Germinal center (tissue), 1 donor: ENCODE measurements around the gene ZNF764.
"Not testable (repeated sequence)": the region's sequence is repeated elsewhere in the genome, so short reads cannot be mapped to it uniquely, and the experiment has no call there.

Experiments
- DNase-seq: peaks from one replicate; pipeline ENCODE4 v3.0.0; 2012; ENCODE audit warnings: mixed read lengths, low spot score

The ZNF764 gene

DNA sequence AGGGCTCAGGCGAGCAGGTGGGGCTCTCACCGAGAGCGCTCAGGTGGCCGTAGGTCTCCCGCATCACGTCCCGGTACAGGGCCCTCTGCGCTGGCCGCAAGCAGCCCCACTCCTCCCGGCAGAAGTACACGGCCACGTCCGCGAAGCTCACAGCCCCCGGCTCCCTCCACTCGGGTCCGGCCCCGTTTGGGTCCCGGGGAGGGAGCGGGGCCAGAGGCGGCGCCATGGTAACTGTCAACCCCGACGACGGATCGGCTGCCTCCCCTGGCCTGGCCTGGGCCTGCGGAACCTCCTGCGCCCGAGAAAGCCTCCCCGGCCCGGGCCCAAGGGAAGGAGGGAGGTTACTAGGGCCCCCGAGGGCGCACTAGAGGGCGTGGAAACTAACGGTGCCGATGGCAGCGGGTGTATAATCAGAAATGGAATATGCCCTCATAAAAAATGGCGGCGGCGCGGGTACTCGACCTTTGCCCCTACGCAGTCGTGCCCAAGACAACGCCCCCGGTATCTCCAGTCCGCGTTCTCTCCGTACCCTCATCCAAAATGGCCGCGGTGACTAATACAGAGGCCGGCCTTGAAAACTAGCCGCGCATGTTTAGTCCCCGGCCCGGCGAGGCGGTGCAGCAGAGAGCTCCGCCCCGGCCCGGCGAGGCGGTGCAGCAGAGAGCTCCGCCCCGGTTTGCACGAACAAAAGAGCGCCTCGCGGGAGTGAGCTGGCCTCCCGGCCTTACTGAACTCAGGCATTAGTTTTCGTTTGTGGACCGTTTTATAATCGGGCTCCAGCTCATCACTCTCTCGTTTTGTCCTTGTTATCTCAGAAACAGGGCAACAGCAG, at the start of gene ZNF764:
Gene ZNF764 (minus strand): TSS at position 418 of the 832 bp plus-strand sequence. CDS start 192 bp downstream, at position 226.
- peak; percentile 93 for DNase-seq

- no peak for DNase-seq
Observed at GRCh38 chr16:30606004-30606403, 47.8 kb upstream of the ZNF764 start.

DNA sequence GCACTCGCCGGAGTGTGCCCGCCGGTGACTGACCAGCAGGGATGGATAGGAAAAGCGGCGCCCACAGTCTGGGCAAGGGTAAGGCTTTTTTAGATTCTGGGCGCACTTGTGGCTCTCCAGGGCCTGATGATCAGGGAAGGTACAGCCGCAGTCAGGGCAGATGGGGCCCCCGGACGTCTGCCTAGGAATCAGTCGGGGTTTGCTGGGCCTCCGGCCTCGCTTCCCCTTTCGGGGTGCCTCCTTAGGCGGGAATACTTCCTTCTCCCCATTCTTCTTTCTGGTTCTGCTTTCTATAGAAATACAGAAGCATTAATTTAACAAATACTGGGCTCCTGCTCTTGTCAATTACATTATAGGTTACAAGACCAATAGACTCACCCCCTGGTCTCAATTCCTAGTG, 47.0 kb upstream of the ZNF764 start:
- DNase-seq = no peak

- no peak for DNase-seq
Observed at GRCh38 chr16:30604316-30604947, 46.3 kb upstream of the ZNF764 start.

GRCh38 chr16:30603945-30604315, 45.8 kb upstream of the ZNF764 start:
- no peak for DNase-seq

DNA sequence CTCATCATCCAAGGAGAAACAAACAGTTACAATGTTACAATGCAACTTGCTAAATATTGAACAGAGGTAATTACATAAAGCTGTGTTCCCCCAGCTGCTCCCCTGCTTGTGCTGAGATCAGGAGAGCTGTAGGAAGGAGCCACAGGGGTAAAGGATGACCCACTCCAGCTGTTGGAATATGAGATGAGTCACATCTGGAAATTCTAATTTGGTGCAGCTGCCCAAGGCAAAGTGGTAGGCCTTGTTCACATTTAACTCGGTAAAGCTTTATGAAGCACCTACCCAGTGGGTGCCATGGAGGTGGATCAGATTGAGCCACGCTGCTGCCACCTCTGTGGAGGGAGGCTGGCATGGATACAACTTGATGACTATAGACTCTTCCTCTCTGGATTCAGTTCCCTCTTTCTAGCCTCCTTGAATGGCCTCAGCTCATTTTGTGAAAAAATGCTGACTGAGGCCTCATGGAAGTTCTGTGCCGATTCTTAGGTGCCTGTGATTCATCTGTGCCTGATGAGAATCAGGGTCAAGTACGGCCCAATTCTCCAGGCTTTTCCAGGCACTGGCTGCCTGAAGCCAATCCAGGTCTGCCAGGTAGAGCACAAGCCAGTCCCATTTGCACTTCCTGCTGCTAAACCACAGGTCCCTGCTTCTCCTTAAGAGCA, 44.6 kb upstream of the ZNF764 start:
- no peak for DNase-seq

- DNase-seq = no peak
Observed at GRCh38 chr16:30601966-30602365, 43.8 kb upstream of the ZNF764 start.

DNA sequence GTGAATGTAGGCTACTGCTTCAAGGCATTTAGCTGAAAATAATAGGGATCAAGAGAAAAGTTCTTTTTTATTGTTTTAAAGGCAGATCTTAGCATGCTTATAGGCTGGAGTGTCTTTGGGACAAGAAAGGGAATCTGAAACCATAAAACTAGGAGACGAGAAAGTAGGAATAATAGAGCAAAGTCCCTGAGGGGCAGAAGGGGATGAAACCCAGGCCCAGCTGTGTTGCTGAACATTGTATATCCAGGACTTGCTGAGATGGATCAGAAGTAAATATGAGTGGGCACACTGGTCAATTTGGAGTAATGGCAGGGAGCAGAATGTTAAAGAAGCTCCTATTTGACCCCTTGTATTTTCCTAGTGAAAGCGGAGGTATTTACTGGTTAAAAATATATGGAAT, 42.8 kb upstream of the ZNF764 start:
- DNase-seq = no peak

GRCh38 chr16:30600215-30600614, 42.0 kb upstream of the ZNF764 start:
- DNase-seq = no peak

- DNase-seq = no peak
Observed at GRCh38 chr16:30592871-30593270, 34.7 kb upstream of the ZNF764 start.

GRCh38 chr16:30590869-30591268, 32.7 kb upstream of the ZNF764 start:
- not testable (repeated sequence) for DNase-seq

GRCh38 chr16:30589582-30589981, 31.4 kb upstream of the ZNF764 start:
- DNase-seq = not testable (repeated sequence)

DNA sequence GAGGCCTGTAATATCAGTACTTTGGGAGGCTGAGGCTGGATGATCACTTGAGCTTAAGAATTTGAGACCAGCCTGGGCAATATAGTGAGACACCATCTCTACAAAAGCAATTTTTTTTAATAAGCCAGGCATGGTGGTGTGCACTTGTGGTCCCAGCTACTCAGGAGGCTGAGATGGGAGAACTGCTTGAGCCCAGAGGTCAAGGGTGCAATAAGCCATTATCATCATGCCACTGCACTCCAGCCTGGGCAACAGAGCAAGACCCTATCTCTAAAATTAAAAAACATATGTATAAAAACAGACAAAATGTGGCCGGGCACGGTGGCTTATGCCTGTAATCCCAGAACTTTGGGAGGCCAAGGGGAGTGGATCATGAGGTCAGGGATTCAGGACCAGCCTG, 30.5 kb upstream of the ZNF764 start:
- DNase-seq = no peak

GRCh38 chr16:30585400-30586191, 27.4 kb upstream of the ZNF764 start, which contains the start of gene ZNF785:
Gene ZNF785, minus strand, starts transcription at chr16:30585697. Its CDS starts 86 bp downstream, at chr16:30585611.
- peak; percentile 97 for DNase-seq

- DNase-seq = no peak
Observed at GRCh38 chr16:30585022-30585399, 26.8 kb upstream of the ZNF764 start.

GRCh38 chr16:30582611-30583340, 24.6 kb upstream of the ZNF764 start:
- no peak for DNase-seq

- no peak for DNase-seq
Observed at GRCh38 chr16:30581457-30581856, 23.3 kb upstream of the ZNF764 start.

DNA sequence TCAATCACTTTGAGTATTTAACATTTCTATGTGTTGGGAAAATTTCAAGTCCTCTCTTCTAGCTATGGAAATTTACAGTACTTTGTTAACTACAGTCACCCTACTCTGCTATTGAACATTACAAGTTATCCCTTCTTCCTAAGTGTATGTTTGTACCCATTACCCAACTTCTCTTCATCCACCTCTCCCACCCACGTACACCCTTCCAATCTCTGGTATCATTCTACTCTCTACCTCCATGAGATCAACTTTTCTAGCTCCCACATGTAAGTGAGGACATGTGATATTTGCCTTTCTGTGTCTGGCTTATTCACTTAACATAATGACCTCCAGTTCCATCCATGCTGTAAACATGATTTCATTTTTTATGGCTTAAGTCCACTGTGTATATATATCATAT, 16.5 kb upstream of the ZNF764 start:
- DNase-seq = no peak

- DNase-seq = peak; percentile 98
Observed at GRCh38 chr16:30571445-30572322, 13.5 kb upstream of the ZNF764 start, which contains the start of gene ZNF688. Gene ZNF688, minus strand, starts transcription at chr16:30571714. Its CDS starts 85 bp downstream, at chr16:30571629.
